DND-41 (cell line): ENCODE results near the gene ST6GALNAC3.
A peak's percentile ranks its signal among the peaks of the same experiment; 100 is the strongest.

Source experiments
- ATAC-seq: fragments of 200-7000 bp; cut with Tn5 transposase; 3 replicates; pipeline ENCODE4 v1.9.1; 2021; ENCODE audit warnings: low read depth; ENCODE audit not compliant: insufficient read depth
- DNase-seq: peaks from one replicate; pipeline ENCODE4 v3.0.0-alpha.2; 2020
- H2AFZ ChIP-seq: 2 replicates; pipeline ENCODE4 v1.6.0; 2012; ENCODE audit warnings: low read depth, low read length
- H3K27ac ChIP-seq: 2 replicates; pipeline ENCODE4 v1.5.1; 2012; ENCODE audit warnings: low read length, inconsistent platforms
- H3K27me3 ChIP-seq: fragments of 200-600 bp; sonication (generic); 2 replicates; pipeline ENCODE4 v1.6.0; 2012; ENCODE audit warnings: low read length, mild to moderate bottlenecking, inconsistent platforms; ENCODE audit not compliant: insufficient read depth, poor library complexity
- H3K36me3 ChIP-seq: 2 replicates; pipeline ENCODE4 v1.5.1; 2012; ENCODE audit warnings: low read length, inconsistent platforms; ENCODE audit not compliant: insufficient read depth
- H3K4me1 ChIP-seq: 2 replicates; pipeline ENCODE4 v1.5.1; 2012; ENCODE audit warnings: mild to moderate bottlenecking, low read length; ENCODE audit not compliant: insufficient read depth
- H3K4me2 ChIP-seq: 2 replicates; pipeline ENCODE4 v1.6.0; 2012; ENCODE audit warnings: mild to moderate bottlenecking, moderate library complexity, low read length, inconsistent platforms; ENCODE audit not compliant: insufficient read depth
- H3K4me3 ChIP-seq, 2 experiments: fragments of 200-600 bp in 1 of 2; shearing (Covaris generic) in 1 of 2; 2 replicates each; pipeline ENCODE4 v1.5.1; 2012 to 2016; ENCODE audit warnings: inconsistent platforms in 2 of 2, low read length in 2 of 2, mild to moderate bottlenecking in 2 of 2, low read depth in 1 of 2, moderate library complexity in 1 of 2
- H3K79me2 ChIP-seq: 2 replicates; pipeline ENCODE4 v1.6.0; 2012; ENCODE audit warnings: low read length, inconsistent platforms; ENCODE audit not compliant: insufficient read depth
- H3K9ac ChIP-seq: 2 replicates; pipeline ENCODE4 v1.6.0; 2012; ENCODE audit warnings: low read depth, mild to moderate bottlenecking, inconsistent platforms, low read length, moderate library complexity
- H3K9me3 ChIP-seq: 2 replicates; pipeline ENCODE4 v1.5.1; 2012; ENCODE audit warnings: low read length, moderate library complexity, mild to moderate bottlenecking, inconsistent platforms; ENCODE audit not compliant: insufficient read depth, severe bottlenecking
- H4K20me1 ChIP-seq: 2 replicates; pipeline ENCODE4 v1.6.0; 2012; ENCODE audit warnings: low read length; ENCODE audit not compliant: insufficient read depth
- CTCF ChIP-seq: IDR thresholded peaks from 2 replicates; pipeline ENCODE4 v1.5.1; 2012; ENCODE audit warnings: borderline replicate concordance, low read length, moderate library complexity, mild to moderate bottlenecking; ENCODE audit not compliant: poor library complexity, severe bottlenecking; ENCODE audit errors: extremely low read depth
- EZH2 ChIP-seq: IDR thresholded peaks from 3 replicates; pipeline ENCODE4 v1.6.1; 2012; ENCODE audit warnings: borderline replicate concordance, low read depth, mild to moderate bottlenecking, moderate library complexity, low read length, inconsistent platforms; ENCODE audit not compliant: severe bottlenecking

The ST6GALNAC3 gene

GRCh38 chr1:76299036-76299435 lies 224.5 kb downstream of the ST6GALNAC3 start:
- no peak overlapping the region for H2AFZ ChIP-seq
- no peak overlapping the region for H3K27ac ChIP-seq
- no peak for DNase-seq
- no peaks in the 10 kb centered on the region for H3K79me2 ChIP-seq
- no peaks in the 10 kb centered on the region for H3K27me3 ChIP-seq
- no peak overlapping the region for H3K4me3 ChIP-seq
- H3K4me2 ChIP-seq: no peak overlapping the region
- H4K20me1 ChIP-seq: no peaks in the 10 kb centered on the region
- H3K9me3 ChIP-seq: no peaks in the 10 kb centered on the region
- H3K9ac ChIP-seq: no peak overlapping the region
- TF ChIP-seq EZH2 (no peak), CTCF (no peak)
- no peaks in the 10 kb centered on the region for H3K4me1 ChIP-seq
- no peaks in the 10 kb centered on the region for H3K36me3 ChIP-seq
- no peak for ATAC-seq

- Histone ChIP-seq H3K27ac (no peak overlapping the region), H3K4me2 (no peak overlapping the region)
- TF ChIP-seq CTCF (no peak), EZH2 (no peak)
These were observed 226.0 kb downstream of the ST6GALNAC3 start for GRCh38 chr1:76300556-76300955.

GRCh38 chr1:76302711-76303339 lies 228.3 kb downstream of the ST6GALNAC3 start:
- Histone ChIP-seq H2AFZ (no peak overlapping the region), H3K4me2 (peak overlapping the region; percentile 33; the same call in 1 of the 2 replicates), H4K20me1 (no peaks in the 10 kb centered on the region), H3K36me3 (no peaks in the 10 kb centered on the region), H3K9me3 (no peaks in the 10 kb centered on the region), H3K79me2 (no peaks in the 10 kb centered on the region), H3K4me1 (no peaks in the 10 kb centered on the region), H3K4me3 (no peak overlapping the region), H3K27ac (no peak overlapping the region), H3K27me3 (no peaks in the 10 kb centered on the region), H3K9ac (no peak overlapping the region)
- DNase-seq (no peak), ATAC-seq (no peak; the same call in 2 of the 3 replicates)
- TF ChIP-seq EZH2 (no peak), CTCF (no peak)

More at GRCh38 chr1:76300556-76300955, 226.0 kb downstream of the ST6GALNAC3 start:
- H2AFZ ChIP-seq: no peak overlapping the region
- H3K79me2 ChIP-seq: no peaks in the 10 kb centered on the region
- no peaks in the 10 kb centered on the region for H3K36me3 ChIP-seq
- H3K4me3 ChIP-seq: no peak overlapping the region
- H3K9me3 ChIP-seq: no peaks in the 10 kb centered on the region
- no peaks in the 10 kb centered on the region for H3K27me3 ChIP-seq
- no peak for DNase-seq
- ATAC-seq: no peak
- no peaks in the 10 kb centered on the region for H3K4me1 ChIP-seq
- H4K20me1 ChIP-seq: no peaks in the 10 kb centered on the region
- H3K9ac ChIP-seq: no peak overlapping the region
